NCI-H2029 treated with DMSO at 0.1 percent for 48 hours (cell line): Measurements from ENCODE around the gene ITFG1.
"Not testable (repeated sequence)": the region's sequence is repeated elsewhere in the genome, so short reads cannot be mapped to it uniquely, and the experiment has no call there.

ENCODE experiments used
- DNase-seq: peaks from one replicate; lab custom pipeline; 2025; lab: John Stamatoyannopoulos, UW

ITFG1 gene

DNA sequence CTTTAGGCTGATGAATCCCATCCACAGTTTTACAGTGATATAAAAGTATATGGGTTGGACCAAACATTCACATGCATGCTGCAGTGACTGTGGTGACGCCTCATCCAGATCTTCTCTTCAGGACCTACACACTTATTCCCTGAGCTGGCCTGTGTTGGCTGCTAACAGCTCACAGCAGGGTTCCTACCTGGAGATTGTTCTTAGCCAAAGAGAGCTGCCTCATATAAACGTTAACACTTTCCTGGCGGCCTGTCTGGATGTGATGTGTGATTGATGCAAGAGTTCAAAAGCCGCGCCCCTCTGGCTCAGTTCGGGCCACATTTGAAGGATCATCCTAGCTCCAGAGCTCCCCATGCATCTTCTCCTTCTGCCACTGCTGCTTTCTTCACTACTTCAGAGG is 224.1 kb downstream of the ITFG1 start:
- DNase-seq: no peak

DNA sequence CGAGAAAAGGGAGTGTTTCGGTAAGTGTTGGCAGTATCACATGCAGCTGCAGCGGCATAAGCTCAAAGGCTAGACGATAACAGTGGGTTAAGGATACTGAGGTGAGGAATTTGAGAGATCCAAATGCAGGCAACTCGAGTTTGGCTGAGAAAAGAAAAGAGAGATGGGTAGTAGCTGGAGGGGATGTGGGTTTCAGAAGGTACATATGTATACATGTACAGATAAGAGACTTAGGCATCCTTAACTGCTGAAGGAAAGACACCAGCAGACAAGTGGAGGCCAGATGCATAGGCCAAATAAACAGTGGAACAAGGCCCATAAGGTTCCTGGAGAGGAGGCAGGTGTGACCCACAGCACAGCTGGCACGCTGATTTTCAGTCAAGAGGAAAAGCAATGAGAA is 230.6 kb downstream of the ITFG1 start:
- DNase-seq: no peak

DNA sequence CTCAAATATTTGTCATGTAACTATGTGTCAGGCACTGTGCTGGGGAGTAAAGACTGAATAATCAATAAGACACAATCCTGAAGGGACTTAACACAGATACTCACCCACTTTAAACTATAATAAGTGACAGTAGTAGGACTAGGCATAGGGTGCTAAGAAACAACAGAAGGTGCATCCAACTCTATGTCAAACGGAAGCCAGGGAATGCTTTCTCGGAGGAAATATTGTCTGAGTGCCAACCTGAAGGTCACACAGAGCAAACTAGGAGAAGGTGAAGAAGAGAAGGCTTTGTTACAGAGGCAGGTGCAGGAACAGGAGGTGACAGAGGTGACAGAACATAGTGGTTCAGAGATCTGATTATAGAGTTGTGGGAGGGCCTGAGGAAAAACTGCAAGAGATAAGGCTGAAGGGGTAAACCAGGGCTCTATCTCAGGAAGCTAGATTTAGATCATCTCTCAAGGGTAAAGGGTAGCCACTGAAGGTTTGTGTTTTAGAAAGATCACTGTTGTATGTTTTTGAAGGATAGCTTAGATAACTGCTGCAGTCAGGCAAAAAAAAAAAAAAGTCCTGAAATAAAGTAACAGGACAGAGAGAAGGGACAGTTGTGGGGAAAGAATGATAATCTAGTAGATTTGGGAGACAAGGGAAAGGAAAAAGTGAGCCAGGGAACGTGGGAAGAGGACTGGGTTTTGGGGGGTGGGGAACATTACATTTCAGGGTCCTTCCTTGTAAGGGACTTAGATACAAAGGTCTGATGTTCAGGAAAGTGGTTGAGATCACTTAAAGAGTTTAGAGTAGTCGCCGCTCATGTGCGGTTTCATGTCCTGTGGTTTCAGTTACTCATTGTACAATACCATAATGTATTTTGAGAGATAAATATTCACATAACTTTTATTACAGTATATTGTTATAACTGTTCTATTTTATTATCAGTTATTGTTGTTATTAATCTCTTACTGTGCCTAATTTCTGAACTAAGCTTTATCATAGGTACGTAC is 231.5 kb downstream of the ITFG1 start:
- no peak for DNase-seq

DNA sequence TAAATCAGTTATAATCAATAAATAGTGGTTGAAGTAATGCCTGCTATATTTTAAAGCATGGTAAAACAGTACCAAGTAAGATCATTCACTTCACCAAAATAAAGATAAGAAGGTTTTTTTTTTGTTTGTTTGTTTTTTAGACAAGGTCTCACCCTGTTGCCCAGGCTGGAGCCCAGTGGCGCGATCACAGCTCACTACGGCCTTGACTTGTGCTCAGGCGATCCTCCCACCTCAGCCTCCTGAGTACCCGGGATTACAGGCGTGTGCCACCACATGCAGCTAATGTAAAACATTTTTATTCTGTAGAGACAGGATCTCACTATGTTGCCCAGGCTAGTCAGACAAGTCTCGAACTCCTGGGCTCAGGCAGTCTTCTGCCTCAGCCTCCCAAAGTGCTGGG is 232.6 kb downstream of the ITFG1 start:
- no peak for DNase-seq

DNA sequence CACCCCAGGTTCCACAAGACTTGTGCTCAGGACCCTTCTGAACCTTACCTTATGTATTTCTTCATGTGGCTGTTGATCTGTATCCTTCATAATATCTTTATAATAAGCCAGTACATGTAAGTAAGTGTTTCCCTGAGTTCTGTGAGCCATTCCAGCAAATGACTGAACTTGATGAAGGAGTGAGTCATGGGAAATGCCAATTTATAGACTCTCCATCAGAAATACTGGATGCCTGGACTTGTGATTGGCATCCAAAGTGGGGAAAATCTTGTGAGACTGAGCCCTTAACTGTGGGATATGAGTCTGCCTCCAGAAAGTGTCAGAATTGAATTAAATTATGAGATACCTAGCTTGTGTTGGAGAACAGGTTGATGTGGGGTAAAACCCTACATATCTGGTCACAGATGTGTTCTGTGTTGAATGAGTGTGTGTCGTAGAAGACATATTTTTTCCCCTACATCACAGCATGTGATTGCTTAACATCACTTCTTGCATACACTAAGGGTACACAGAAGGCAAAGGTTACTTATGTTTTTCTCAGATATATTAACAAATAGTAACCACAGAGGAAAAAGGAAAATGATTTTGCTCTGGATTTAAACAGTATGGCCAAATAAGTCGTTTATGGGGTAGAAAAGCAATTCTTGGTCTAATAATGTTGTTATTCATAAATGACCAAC is 247.0 kb downstream of the ITFG1 start:
- no peak for DNase-seq

DNA sequence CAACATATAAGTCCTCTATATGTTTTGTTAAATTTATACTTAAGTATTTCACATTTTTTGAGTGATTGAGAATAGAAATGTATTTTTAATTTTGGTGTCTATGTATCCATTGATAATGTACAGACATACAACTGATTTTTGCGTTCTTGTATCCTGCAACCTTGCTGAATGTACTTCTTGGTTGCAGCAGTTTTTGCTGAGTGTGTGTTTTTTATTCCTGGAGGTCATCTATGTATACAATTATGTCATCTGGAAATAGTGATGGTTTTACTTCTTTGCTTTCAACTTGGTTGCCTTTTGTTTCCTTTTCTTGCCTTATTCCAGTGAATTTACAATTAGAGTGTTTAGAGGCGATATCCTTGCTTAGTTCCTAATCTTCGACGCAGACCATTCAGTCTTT is 249.6 kb downstream of the ITFG1 start:
- DNase-seq: no peak

DNA sequence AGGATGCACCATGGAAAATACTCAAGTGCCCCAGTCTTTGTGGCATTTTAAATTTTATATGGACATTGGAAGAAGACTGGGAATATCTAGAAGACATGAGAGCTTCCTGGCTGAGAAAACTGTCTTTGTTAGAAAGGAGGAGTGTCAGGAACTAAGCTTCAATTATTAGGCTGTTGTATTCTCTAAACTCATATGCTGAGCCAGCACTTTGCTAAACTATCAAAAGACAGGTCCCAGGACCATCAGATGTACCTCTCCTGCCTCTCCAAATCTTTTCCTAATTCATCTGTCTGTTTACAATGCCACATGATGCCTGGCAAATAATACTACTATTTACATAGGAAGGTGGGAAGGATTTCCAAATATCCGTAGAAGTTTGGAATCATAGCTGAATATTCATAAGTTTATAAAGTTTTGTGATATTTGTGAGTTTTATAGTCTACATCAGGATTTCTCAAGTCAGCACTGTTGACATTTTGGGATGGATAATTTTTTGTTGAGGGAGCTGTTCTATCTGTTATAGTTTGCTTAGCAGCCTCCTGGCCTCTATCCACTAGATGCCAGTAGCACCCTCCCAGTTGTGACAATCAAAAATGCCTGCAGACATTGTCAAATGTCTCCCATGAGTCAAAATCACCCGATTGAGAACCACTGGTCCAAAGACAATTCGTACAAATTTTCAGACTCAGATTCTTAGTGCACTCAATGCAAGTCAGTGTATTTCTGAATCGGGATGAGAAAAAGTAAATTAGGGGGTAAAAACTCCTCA is 255.9 kb downstream of the ITFG1 start:
- no peak for DNase-seq

DNA sequence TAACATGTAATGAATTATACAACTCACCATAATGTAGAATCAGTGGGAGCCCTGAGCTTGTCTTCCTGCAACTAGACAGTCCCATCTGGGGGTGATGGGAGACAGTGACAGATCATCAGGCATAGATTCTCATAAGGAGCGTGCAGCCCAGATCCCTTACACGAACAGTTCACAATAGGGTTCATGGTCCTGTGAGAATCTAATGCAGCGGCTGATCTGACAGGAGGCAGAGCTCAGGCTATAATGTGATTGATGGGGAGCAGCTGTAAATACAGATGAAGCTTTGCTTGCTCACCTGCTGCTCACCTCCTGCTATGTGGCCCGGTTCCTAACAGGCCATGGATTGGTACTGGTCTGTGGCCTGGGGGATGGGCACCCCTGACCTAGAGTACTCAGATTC is 257.4 kb downstream of the ITFG1 start:
- not testable (repeated sequence) for DNase-seq

DNA sequence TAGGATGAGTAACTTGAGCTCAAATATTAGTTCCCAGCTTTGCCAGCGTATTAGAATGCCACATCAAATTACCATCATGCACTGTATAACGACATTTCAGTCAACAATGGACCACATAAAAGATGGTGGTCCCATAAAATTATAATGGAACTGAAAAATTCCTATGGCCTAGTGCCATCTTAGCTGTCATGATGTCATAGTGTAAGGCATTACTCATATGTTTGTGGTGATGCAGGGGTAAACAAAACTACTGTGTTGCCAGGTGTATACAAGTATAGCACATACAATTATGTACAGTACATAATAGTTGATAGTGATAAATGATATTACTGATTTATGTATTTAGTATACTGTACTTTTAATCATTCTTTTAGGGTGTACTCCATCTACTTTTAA is 262.7 kb downstream of the ITFG1 start:
- DNase-seq: no peak

DNA sequence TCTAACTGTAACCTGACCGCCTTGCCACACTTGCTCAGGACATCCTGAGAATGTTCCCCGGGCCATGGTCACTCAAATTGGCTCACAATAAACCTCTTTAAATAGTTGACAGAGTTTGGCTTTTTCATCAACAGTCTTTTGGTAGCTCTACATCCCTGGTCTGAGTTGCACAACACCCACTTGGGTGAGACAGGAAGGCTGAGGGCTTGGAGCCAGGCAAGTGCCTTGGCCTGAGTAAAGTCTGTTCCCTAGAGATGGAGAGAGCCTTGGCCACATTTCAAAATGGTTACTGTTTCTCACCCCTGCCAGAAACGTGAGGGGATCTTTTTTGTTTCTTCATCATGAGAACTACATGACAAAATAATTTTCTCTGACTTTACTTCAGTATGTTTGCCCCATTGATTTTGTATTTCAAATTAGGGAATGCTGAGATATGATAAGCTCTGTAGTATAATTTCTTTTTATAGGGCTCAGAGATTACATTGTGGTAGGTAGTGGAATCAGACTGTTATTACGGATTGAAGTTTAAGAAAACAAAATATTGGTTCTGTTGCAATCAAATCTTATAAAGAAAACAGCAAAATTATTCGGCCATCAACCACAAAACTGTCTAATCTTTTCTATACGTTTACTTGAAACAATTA is 263.2 kb downstream of the ITFG1 start:
- no peak for DNase-seq

DNA sequence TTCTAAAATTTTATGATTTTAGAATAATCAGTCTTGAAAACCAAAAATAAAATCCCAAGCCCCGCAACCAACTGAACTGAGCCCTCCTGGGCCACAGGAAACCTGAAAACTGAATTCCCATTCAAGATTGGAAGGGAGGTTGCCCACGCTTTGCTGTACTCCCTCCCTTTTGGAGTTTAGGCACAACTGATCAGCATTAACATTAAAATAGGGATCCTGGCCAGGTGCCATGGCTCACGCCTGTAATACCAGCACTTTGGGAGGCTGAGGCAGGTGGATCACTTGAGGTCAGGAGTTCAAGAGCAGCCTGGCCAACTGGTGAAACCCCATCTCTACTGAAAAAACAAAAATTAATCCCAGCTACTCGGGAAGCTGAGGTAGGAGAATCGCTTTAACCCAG is 264.4 kb downstream of the ITFG1 start:
- DNase-seq: no peak

DNA sequence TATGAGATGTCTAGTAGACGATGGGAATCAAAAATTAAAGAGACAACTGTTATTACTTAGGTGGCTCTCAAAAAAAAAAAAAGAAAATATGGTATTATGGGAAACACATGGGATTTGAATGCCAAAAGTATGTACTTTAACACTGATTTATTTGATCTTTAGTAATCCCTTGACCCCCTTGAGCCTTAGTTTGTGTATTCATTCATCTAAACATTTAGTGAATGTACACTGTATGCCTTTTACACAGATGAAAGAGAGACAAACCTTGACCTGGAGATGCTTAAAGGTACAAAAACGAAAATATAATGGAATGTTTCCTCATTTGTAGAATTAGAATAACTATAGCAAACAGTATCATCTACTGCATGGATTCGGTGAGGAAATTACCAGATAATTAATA is 278.5 kb downstream of the ITFG1 start:
- no peak for DNase-seq

DNA sequence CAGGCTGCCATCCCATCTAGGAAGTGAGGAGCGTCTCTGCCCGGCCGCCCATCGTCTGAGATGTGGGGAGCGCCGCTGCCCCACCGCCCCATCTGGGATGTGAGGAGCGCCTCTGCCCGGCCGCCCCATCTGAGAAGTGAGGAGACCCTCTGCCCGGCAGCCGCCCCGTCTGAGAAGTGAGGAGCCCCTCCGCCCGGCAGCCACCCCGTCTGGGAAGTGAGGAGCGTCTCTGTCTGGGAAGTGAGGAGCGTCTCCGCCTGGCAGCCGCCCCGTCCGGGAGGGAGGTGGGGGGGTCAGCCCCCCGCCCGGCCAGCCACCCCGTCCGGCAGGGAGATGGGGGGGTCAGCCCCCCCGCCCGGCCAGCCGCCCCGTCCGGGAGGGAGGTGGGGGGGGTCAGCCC is 279.8 kb downstream of the ITFG1 start:
- not testable (repeated sequence) for DNase-seq

DNA sequence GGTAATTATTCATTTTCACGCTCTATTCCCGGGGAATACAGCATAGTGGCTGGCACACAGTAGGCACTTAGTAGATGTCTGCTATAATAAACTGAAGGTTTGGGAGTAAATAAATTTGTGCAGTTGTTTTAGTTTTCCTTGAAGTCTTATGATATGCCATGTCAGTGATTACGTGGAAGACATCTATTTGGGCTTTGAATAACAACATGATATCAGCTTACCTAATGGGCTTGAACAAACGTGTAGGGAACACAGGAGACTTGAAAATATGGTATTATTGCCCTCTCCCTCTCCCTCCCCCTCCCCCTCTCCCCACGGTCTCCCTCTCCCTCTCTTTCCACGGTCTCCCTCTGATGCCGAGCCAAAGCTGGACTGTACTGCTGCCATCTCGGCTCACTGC is 280.8 kb downstream of the ITFG1 start:
- no peak for DNase-seq

DNA sequence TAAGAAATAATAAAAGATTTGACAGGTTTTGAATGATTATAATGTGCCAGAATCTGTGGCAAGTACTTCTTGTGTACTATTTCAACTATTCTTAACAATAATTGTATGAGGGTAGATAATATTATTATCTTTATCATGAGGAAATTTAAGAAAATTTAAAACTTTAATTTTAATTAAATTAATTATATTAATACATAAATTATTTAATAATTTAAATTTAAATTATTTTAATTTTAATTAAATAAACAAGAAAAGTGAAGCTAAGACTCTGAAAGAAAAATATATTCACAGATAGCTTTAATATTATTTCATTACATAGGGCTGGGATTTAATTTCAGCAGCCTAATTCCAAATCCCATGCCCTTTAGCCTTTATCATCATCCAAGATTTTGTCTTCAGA is 285.7 kb downstream of the ITFG1 start:
- DNase-seq: no peak

DNA sequence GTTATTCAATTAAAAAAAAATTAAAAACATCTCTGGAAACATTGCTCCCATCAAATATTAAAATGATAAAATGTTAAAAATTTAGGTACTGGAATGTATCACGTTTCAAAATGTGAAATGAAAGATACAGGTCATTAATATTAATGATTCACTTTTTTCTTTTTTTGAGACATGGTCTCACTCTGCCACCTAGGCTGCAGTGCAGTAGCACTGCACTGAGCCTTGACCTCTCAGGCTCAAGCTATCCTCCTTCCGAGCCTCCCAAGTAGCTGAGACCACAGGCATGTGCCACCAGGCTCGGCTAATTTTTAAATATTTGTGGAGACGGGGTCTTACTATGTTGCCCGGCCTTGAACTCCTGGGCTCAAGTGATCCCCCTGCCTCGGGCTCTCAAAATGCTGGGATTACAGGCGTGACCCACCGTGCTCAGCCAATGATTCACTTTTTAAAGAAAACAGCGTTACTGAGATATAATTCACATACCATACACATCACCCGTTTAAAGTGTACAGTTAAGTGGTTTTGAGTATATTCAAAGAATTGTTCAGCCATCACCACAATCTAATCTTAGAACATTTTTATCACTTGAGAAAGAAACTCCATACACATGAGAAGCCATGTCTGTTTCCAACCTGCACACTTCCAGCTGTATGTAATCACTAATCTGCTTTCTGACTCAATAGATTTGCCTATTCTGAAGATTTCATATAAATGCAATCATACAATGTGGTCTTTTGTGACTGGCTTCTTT is 298.0 kb downstream of the ITFG1 start:
- DNase-seq: no peak

DNA sequence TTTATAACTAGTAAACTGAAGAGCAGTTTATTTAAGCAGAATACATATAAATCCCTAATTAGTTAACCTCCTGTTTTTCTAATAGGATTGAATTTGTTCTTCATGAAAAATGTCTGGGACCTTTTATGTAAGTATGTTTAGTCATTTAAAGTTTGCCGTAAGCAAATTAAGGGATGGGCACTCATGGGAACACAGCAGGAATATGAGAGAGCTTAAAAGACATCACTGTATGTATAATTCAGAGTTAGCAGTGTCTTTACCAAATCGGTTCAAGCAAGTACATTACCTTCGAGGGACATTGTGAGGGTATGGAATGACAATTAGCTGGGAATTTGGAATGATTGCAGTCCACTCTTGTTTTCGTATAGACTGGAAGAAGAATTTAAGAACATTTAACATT is 299.4 kb downstream of the ITFG1 start:
- no peak for DNase-seq

DNA sequence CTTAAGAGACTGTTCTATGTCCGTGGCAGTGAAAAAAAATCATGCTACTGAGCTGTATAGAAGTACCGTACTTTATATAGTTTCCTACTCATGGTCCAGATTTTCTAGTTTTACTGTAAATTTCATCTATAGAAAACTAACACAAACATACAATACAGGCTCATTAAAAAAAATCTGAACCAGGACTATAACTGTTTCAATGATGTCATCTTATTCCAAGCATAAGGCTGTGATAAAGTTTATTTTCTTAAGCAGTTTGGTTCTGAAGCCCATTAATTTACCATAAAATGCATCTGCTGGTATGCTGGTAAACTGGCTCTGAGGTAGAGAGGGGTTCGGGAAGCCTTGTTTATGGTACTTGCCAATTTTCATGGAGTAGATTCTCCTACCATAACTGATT is 300.4 kb downstream of the ITFG1 start:
- no peak for DNase-seq

DNA sequence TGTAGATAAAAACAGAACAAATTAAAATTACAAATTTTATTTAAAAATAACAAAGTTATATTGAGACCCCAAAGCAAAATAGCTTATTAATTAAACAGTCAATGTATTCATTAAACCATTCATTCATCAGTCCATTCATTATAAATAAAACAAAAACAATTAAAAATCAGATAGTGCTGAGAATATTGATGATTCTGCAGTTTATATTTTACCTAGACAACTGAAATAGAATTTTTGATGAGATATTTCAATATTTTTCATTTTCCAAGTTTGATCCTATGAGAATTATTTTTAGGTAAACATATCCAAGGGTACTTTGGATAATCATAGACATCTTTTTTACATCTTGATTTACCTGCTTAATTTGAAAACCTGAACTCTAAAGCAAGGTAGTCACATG is 301.9 kb downstream of the ITFG1 start:
- no peak for DNase-seq

DNA sequence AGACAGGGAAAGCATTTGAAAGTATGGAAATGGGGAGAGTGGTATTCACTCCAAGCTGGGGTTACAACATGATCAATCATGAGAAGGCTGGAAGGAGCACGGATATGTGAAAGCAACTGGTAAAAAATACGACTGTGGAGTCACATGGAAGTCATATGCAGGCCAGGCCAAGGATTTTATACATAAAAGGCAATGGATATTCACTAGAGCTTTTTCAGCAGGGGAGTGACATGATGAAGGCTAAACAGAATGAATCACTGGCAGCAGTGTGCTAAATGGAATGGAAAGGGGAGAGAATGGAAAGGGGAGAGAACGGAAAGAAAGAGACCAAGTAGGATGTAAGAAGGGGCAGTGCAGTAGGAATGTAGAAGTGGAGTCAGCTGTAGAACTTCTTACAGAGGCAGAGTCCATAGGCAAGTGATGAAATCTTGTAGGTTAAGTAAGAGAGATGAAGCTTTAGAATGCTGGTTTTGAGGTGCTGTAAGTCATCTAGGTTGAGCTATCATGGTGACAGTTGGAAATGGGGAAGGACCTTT is 304.1 kb downstream of the ITFG1 start:
- DNase-seq: no peak

DNA sequence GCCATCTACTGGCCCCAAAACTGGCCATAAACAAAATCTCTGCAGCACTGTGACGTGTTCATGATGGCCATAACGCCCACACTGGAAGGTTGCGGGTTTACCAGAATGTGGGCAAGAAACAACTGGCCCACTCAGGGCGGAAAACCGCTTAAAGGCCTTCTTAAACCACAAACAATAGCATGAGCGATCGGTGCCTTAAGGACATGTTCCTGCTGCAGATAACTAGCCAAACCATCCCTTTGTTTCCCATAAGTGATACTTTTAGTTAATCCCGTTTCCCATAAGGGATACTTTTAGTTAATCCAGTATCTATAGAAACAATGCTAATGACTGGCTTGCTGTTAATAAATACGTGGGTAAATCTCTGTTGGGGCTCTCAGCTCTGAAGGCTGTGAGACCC is 308.4 kb downstream of the ITFG1 start:
- DNase-seq: not testable (repeated sequence)
